Neural crest cell (in vitro differentiated cells): ENCODE data around the gene SP110. TPM values are rescaled to one million over a fixed set of nuclear protein-coding genes. Genes with fewer than 3 reads are reported as not detected.

Experiments
- DNase-seq: peaks from one replicate; pipeline ENCODE4 v3.0.0; 2021; ENCODE audit warnings: low read depth, mixed read lengths, low spot score
- H3K27ac Mint-ChIP-seq: one replicate; pipeline ENCODE4 v1.8.0; 2021; ENCODE audit warnings: mild to moderate bottlenecking, mixed read lengths; ENCODE audit not compliant: unreplicated experiment
- H3K27me3 Mint-ChIP-seq: 2 replicates; pipeline ENCODE4 v1.8.0; 2021; ENCODE audit warnings: low read depth, mild to moderate bottlenecking, mixed read lengths
- H3K36me3 Mint-ChIP-seq: 2 replicates; pipeline ENCODE4 v1.8.0; 2021; ENCODE audit warnings: low read depth, mild to moderate bottlenecking, mixed read lengths
- H3K4me1 Mint-ChIP-seq: 2 replicates; pipeline ENCODE4 v1.8.0; 2021; ENCODE audit warnings: mixed read lengths
- H3K4me3 Mint-ChIP-seq: one replicate; pipeline ENCODE4 v1.8.0; 2021; ENCODE audit warnings: mild to moderate bottlenecking, mixed read lengths
- H3K9me3 Mint-ChIP-seq: 2 replicates; pipeline ENCODE4 v1.8.0; 2021; ENCODE audit warnings: mixed read lengths
- CTCF ChIP-seq: fragments of 200-600 bp; sonication (generic); conservative IDR thresholded peaks from 2 replicates; pipeline ENCODE4 v1.5.0; 2021; ENCODE audit warnings: antibody characterized with exemption, mild to moderate bottlenecking
- total RNA-seq: library from RNA; stranded (reverse); gene quantifications from 2 replicates; pipeline ENCODE4 v1.2.1, GENCODE V29; 2021

SP110 gene
- total RNA-seq, 1 donor from 2014 or later: 5.3 TPM

GRCh38 chr2:230262246-230262645, 42.5 kb upstream of the SP110 start:
- Mint-ChIP-seq H3K36me3 (no peaks in the 10 kb centered on the region), H3K4me1 (peaks cover 4% of the 10 kb centered on the region), H3K9me3 (peaks cover 15% of the 10 kb centered on the region), H3K27me3 (peaks cover 7% of the 10 kb centered on the region), H3K4me3 (no peak overlapping the region), H3K27ac (no peak overlapping the region)
- no peak for TF ChIP-seq CTCF
- no peak for DNase-seq

DNA sequence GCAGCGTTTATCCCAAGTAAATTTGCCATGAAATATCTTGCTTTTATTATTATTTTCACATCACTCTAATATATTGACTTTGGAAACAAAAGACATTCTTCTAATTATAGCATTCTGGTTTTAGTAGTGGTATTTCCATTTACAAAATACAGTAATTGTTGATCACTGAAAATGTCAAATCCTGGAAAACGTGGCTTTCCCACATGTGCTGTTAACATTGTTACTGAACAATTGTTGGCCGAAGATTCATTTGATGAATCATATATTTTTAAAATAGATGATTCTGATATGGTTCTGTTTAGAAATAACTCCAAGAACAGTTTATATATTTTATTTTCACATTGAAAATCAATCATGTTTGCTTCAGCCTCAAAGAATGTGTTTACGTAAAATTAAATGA, 38.7 kb upstream of the SP110 start:
- no peak overlapping the region for H3K4me3 Mint-ChIP-seq
- H3K27me3 Mint-ChIP-seq: peaks cover 7% of the 10 kb centered on the region
- peaks cover 6% of the 10 kb centered on the region for H3K4me1 Mint-ChIP-seq
- no peak for TF ChIP-seq CTCF
- no peaks in the 10 kb centered on the region for H3K36me3 Mint-ChIP-seq
- H3K9me3 Mint-ChIP-seq: peaks cover 15% of the 10 kb centered on the region
- DNase-seq: no peak
- no peak overlapping the region for H3K27ac Mint-ChIP-seq

GRCh38 chr2:230256733-230257332, 37.0 kb upstream of the SP110 start:
- peaks cover 15% of the 10 kb centered on the region for H3K9me3 Mint-ChIP-seq
- no peak for TF ChIP-seq CTCF
- H3K4me3 Mint-ChIP-seq: no peak overlapping the region
- H3K4me1 Mint-ChIP-seq: peaks cover 6% of the 10 kb centered on the region
- DNase-seq: no peak
- peaks cover 4% of the 10 kb centered on the region for H3K27me3 Mint-ChIP-seq
- H3K36me3 Mint-ChIP-seq: no peaks in the 10 kb centered on the region
- no peak overlapping the region for H3K27ac Mint-ChIP-seq

GRCh38 chr2:230254152-230254881, 34.5 kb upstream of the SP110 start:
- Mint-ChIP-seq H3K27me3 (peaks cover 5% of the 10 kb centered on the region), H3K36me3 (no peaks in the 10 kb centered on the region), H3K9me3 (no peaks in the 10 kb centered on the region), H3K27ac (no peak overlapping the region), H3K4me1 (peaks cover 6% of the 10 kb centered on the region), H3K4me3 (no peak overlapping the region)
- DNase-seq: no peak
- no peak for TF ChIP-seq CTCF

- Mint-ChIP-seq H3K36me3 (no peaks in the 10 kb centered on the region), H3K4me1 (no peaks in the 10 kb centered on the region), H3K27me3 (peaks cover 5% of the 10 kb centered on the region), H3K27ac (no peak overlapping the region), H3K4me3 (no peak overlapping the region), H3K9me3 (no peaks in the 10 kb centered on the region)
- TF ChIP-seq CTCF: no peak
- DNase-seq: no peak
Measured at GRCh38 chr2:230250231-230250630, 30.4 kb upstream of the SP110 start.
